ENCODE results near the gene LRRC8D.

LRRC8D gene

DNA sequence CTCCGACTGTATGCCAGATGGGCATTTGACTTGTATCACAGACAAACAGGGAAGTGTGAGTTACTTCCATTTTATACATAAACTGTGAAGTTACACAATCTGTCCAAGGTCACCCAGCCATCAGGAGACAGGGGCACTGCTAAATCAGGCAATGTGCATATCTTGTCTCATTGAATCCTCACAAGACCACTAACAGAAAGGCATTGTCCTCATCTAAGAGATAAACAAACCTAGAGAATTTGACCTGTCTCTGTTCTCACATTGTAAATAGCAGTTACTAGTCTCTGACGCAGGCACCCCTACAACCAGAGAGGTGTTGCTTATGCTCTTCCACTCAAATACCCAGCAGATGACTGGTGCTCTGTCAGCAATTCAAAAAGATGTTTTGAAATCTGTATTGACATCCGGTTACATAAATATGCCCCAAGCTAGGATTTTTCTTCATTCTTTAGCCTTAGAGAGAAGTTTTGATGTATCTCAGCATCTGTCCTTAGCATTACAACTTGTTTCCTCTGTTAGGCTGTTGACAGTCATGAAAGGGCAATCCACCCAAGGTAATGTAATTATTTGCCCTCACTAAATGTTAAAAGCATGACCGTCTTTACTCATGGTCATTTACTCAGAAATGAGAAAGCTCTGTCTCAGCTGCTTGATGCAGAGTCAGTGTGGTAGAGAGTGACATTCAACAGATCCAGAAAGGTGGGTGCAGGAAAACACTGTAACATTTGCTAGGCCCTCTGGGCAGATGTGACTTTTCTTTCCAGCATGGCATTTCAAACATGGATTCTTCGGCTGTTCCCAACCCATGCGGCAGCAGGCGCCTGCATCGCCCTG is 122.2 kb downstream of the LRRC8D start:
- no peak for DNase-seq

GRCh38 chr1:89943846-89944781 is 123.3 kb downstream of the LRRC8D start:
- DNase-seq = no peak

- no peak for DNase-seq
These were observed 125.1 kb downstream of the LRRC8D start for GRCh38 chr1:89945852-89946476.

GRCh38 chr1:89946532-89946931 is 125.7 kb downstream of the LRRC8D start:
- DNase-seq = no peak

DNA sequence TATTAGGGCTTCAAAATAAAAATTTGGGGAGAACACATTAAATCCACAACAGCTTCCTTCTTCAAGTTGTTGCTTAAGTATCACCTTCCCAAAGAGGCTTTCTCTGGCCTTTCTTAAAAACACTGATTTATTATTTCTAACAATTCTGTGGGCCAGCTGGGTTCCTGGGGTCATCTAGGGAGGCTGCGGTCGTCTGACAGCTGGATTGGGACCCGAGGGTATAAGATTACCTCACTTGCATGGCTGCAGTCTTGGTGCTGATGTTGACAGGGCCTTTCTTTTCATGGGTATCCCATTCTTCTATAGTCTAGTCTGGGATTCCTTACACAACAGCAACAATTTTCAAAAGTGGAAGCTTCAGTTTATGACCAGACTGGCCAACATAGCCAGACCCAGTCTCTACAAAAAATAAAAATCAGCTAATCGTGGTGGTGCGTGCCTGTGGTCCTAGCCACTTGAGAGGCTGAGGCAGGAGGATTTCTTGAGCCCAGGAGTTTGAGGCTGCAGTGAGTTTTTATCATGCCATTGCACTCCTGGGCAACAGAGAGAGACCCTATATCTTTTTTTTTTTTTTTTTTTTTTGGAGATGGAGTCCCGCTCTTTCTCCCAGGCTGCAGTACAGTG is 128.0 kb downstream of the LRRC8D start:
- DNase-seq = no peak

DNA sequence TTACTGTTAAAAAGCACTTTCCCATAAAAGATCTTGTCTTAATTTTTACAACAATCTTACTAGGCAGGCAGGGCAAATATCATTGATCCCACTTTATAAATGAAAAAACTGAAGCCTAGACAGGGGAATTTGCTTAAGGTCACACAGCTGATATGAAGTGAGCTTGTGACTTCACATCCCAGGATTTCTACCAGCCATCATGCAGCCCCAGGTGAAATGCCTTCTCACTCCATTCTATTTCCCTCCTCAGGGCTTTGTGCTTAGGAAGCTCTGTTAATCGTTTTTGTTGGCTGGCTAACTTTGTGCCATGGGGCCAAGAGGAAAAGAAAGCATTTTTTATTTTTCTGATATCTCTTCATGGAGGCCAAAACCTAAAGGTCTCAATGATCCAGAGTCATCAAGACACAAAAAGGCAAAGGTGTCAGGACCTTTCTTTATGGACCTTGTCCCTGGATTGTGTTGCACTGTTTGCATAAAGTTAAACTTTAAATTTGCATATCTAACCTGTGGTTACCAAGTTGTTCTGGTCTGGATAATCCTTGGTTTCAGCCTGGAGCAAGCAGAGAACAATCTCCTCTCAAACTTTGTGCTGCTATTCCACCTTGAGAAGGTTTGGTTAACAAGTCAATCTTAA is 129.3 kb downstream of the LRRC8D start:
- DNase-seq = no peak

- no peak for DNase-seq
These were observed 129.9 kb downstream of the LRRC8D start for GRCh38 chr1:89950703-89951102.

DNA sequence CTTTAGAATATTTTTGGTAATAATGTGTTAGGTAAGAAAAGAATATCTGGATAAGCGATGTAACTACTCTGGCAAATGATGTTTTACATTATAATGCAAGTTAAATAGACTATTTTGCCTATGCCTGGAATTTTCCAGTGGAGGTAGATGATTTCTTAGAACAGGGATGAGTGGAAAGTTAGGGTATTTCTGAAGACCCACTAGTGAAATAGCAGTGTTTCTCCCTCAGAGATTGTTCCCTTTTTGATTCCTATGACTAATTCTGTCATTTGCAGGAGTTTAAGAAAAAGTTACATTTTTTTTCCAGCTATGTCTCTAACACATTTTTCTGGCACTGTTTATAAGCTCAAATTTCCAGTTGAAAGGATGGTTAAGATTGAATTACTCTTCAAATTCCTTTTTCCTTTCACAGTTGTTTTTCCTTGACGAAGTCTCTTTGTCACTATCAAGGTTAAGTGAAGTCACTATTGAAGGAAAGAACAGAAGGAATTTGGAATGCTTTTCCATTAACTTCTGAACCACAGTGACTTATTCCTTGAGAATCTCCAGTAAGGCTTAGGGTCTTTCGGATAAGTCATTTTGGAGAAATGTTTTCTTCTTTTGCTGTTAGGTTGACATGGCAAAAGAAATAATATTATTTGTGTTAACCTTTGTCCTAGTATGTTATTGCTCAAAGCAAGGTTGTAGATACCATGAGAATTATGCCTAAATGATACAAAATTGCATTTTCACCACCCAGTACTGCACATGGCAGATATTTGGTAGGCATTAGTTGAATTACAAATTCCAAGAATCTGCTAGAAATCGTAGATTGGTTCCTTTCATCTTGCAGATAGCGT is 131.2 kb downstream of the LRRC8D start:
- DNase-seq = no peak

GRCh38 chr1:89952605-89953130 is 131.8 kb downstream of the LRRC8D start:
- DNase-seq = no peak

- peak; percentile 14 to 19 for DNase-seq
These were observed 132.3 kb downstream of the LRRC8D start for GRCh38 chr1:89953131-89953626.

GRCh38 chr1:89953929-89954328 is 133.1 kb downstream of the LRRC8D start:
- no peak for DNase-seq

DNA sequence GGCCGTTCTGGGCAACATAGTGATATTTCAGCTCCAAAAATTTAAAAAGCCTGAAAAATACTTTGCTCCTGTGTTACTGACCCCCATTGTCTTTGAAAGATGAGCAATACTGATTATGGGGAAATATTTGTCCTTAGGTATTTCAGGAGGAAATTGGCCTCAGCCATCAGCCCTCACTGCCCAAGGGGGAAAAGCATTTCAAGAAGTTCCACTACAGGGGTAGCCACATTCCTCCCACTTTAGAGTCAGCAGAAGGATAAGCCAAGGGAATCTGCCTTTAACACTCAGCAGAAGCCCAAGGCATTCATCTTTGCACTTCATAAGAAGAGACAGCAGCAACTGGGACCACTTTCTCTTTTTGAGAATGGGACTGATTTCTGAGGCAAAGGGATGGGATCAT is 133.6 kb downstream of the LRRC8D start:
- no peak for DNase-seq

GRCh38 chr1:89955311-89956205 is 134.7 kb downstream of the LRRC8D start:
- no peak for DNase-seq

GRCh38 chr1:89957107-89957506 is 136.3 kb downstream of the LRRC8D start:
- no peak for DNase-seq

GRCh38 chr1:89958851-89959654 is 138.2 kb downstream of the LRRC8D start:
- no peak for DNase-seq

- DNase-seq = no peak
These were observed 138.9 kb downstream of the LRRC8D start for GRCh38 chr1:89959719-89960118.

GRCh38 chr1:89962024-89962741 is 141.4 kb downstream of the LRRC8D start:
- no peak for DNase-seq

- DNase-seq = no peak
These were observed 141.9 kb downstream of the LRRC8D start for GRCh38 chr1:89962742-89963075.
